GM18868 (cell line): ENCODE results near the gene CALCB.

Experiments used
- ATAC-seq: cut with Tn5 transposase; IDR thresholded peaks from one replicate; pipeline ENCODE4 v1.9.1; 2021; ENCODE audit warnings: mild to moderate bottlenecking, moderate library complexity; ENCODE audit not compliant: unreplicated experiment

CALCB gene

DNA sequence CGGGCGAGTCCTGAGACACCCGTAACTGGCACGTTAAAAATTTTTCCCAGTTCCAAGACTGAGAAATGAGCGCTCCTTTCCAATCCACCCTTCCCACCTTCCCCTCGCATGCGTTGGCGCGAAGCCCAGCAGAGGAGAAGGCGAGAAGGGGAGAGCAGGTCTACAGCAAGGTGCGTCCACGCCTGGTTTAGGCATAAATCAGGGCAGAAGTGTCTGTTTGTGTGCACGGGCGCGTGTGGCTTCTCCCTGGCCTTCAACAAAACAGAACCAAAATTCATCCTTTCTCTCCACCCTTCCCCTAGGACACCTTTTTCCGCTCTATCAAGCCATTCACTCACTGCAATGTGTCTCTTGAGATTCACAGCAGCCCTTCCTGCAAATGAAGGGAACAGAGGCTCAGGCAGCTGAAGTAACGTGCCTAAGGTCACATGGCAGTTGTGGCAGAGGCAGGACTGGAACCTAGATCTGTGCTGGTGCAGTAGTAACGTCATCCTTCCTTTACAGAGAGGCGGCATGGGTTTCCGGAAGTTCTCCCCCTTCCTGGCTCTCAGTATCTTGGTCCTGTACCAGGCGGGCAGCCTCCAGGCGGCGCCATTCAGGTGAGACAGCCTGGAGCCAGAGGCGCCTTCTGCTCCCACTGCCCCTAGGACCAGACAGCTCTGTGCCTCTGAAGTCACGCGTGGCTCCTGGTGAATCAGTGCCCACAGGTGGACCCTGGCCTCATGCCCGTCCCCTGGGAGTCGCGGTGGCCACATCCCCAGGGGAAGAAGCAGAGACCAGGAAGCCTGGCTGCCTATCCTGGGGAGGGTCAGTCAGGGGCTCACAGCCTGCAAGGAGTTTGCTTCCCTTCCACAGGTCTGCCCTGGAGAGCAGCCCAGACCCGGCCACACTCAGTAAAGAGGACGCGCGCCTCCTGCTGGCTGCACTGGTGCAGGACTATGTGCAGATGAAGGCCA, 1.1 kb downstream of the CALCB start:
- ATAC-seq: peak; percentile 96

DNA sequence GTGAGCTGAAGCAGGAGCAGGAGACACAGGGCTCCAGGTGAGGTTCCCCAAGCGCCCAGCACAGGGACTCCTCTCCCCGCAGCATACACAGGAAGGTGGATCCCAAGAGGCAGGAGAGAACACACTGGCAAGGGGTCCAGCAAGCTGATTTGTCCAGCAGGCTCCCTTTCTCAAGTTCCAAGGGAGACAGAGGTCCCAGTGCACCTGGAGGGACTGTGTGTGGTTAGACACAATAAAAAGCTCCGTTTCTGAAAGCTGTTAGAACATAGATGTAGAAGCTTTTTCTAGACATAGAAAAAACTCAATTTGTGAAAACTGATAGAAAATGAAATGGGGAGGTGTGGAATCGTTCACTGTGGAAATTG, 1.8 kb downstream of the CALCB start:
- no peak for ATAC-seq

DNA sequence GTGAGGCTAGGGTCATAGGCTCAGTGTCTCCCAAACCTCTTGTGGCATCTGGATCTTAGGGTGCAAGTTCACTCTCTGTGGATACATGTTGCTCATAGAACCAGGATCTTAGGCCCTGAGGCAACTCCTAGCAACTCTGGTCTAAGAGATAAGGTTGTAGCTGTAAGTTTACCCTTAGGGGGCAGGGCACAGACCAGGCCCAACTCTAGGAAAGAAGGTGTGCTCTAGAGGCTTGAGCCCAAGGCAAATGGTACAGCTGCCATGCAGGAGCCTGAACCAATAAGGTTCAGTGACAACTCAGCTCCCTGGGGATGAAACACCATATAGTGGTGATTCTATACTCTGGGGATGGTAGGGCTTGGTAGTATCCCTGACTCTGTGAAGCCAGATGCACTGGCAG, 17.8 kb downstream of the CALCB start:
- ATAC-seq: no peak

- ATAC-seq: no peak
Measured at GRCh38 chr11:15091625-15092024, 18.2 kb downstream of the CALCB start.

- ATAC-seq: peak; percentile 80
Measured at GRCh38 chr11:15093432-15093831, 20.0 kb downstream of the CALCB start.

DNA sequence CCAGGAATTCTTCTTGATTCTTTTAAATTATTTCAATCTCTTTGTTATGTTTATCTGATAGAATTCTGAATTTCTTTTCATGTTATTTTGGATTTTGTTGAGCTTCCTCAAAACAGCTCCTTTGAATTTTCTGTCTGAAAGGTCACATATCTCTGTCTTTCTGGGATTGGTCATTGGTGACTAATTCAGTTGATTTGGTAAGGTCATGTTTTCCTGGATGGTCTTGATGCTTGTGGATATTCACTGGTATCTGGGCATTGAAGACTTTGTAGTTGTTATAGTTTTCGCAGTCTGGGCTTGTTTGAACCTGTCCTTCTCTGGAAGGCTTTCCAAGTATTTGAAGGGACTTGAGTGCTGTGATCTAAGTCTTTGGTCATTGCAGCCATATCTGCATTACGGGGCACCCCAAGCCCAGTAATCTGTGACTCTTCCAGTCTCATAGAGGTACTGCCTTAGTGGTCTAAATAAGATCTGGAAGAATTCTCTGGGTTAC, 22.4 kb downstream of the CALCB start:
- ATAC-seq: no peak

GRCh38 chr11:15097411-15097810, 24.0 kb downstream of the CALCB start:
- ATAC-seq: no peak

DNA sequence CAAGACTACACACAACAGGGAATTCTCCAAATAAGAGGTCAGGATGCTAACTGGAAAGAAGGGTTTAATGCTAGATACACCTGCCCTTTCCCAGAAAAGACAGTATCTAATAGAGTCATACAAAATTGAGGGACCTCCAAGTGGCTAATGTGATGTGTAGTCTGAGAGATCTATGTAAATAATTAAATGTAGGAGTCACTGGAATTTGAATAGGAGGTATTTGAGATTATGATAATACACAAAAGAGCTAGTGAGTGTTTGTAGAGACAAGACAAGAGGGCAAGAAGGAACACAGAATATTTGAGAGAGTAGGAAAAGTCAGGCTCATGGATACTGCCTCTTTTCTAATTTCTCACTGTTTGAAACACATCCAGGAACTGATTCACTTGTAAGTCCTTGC, 25.9 kb downstream of the CALCB start:
- no peak for ATAC-seq

- ATAC-seq: peak; percentile 87
Measured at GRCh38 chr11:15101072-15101709, 27.8 kb downstream of the CALCB start.

- no peak for ATAC-seq
Measured at GRCh38 chr11:15104166-15104565, 30.8 kb downstream of the CALCB start.

- ATAC-seq: no peak
Measured at GRCh38 chr11:15106201-15106965, 33.0 kb downstream of the CALCB start.

DNA sequence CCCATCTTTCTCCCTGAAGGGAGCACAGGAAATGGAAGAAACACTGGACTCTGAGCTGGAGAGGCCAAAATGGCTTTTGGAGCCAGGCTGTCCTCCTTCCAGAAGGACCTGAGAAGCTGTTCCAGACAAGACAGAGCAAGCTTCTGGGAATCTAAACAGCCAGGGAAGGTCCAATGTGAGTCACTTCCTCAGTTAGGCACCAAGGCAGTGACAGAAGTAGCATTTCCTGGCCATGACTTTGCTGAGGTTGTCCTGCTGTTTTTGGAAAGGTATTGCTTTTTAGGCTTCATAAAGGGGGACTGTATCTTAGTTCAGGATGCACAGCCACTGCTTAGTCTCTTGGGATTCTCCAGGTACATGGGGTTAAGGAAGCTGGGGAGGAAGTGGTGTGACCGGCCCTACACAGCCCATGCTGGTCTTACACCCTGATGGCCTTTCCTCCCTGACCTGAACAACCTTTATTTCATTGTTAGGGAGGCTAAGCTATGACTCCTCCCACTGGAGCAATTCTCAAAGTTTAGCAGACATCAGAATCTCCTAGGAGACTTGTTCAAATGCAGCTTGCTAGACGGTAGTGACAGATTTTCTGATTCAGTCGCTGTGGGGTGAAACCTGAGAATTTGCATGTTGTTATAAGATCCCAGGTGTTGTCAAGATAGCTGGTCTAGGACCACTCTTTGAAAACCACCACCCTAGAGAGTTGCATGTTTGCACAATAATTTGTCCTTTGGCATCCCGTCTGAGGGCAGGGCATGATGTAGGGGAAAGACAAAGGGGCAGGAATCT, 34.5 kb downstream of the CALCB start:
- ATAC-seq: peak; percentile 43

DNA sequence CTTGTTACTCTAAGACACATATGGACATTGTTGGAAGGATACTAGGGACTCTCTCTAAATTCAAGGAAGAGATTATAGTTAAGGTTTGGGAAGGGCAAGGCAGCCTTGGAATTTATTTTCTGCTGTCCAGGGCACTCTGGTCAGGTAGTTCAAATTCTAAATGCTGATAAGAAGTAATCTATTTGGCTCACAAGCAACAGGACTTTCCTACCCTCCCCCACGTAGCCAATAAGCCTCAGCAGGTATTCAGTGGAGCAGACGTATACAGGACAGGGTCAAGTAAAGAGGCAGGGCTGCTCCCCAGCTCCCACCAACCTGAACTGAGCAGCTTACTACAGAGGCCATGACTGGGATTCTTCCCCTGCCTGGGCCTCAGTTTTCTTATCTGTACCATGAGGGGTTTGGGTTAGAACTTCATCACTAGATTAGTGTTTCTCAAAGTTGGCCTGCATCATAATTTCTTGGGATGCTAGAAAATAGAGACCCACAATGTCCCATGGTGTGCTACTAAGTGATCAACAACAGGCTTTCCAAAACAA, 35.3 kb downstream of the CALCB start:
- no peak for ATAC-seq

DNA sequence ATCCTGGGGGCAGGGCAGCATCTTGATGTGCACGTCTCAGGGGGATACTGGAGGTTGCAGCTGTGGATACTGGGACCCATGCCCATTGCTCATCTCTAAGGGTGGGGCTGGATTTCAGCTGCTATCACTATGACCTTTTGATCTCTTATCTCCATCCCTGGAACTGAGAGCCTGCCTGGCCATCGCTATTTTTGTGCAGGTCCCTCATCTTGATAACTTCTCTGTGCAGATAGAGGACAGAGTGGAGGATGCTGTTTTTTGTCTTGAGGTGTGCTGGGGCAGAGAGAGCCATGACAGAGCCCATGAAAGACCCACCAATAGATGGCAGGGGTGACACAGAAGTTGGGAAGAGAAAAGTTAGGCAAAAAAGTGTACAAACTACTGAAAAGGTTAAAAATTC, 36.2 kb downstream of the CALCB start:
- no peak for ATAC-seq

DNA sequence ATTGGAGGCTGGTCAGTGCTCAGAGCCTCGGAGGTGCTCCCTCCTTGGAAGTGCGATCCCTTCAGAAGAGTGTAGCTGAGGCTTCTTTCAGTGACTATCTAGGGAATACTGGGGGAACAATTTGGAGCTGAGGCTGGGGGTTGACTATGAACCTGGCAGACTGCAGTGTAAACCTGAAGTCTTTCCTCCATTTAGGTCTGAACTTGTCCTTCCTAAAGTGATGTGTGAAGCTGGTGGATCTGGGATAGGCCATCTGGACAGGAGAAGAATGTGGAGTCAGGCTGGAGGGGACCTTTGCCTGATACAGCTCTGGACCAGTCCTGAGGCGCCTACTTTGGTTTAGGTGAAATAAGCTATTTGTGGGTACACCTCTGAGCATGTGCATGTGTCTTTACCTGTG, 37.8 kb downstream of the CALCB start:
- no peak for ATAC-seq

DNA sequence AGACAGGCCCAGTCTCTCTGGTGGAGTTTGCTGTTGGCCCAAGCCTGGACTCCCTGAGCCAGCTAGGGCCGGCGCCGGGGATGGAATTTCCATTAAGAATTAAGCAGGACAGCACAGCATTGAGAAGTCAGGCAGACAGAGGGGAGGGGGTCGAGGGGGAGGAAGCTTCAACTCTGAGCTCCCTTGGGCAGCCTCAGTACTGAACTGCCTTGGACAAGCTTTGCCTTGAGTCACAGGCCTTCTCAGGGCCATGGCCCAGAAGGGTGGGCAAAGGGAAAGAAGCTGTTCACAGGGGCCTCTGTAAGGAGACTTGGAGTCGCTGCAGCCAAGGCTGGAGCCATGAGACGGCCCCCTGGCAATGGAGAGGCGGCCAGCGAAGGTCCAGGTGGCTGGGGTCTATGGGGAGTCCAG, 38.7 kb downstream of the CALCB start:
- ATAC-seq: no peak

GRCh38 chr11:15113381-15113780, 40.0 kb downstream of the CALCB start:
- ATAC-seq: peak; percentile 92

GRCh38 chr11:15114501-15115475, 41.4 kb downstream of the CALCB start, which contains the start of gene INSC:
TSS of gene INSC (plus strand) at chr11:15114923. CDS start at chr11:15149175, 34,252 bp downstream.
- no peak for ATAC-seq

DNA sequence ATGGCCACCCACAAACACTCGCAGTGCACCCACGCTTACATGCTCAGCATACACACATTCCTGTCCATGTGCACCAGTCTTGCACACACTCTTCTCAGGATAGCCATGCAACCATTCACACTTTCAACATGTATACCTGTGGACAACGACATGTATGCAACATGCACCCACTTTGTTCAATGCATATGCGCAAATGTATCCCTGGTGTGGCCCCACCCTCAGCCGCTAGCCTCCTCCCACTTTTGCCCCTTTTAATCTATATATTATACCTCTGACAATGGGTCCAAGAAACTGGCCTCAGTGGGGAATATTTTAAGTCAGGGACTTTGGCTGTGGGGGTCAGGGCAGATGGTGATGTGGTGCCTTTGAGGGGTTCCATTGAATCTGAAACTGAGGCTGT, 42.3 kb downstream of the CALCB start:
- ATAC-seq: no peak
